GM23248 (cell line): Measurements from ENCODE around the gene NCEH1. TPM values are rescaled to one million over a fixed set of nuclear protein-coding genes. Genes with fewer than 3 reads are reported as not detected.
A peak's percentile ranks its signal among the peaks of the same experiment; 100 is the strongest.
"Not testable (repeated sequence)": the region's sequence is repeated elsewhere in the genome, so short reads cannot be mapped to it uniquely, and the experiment has no call there.

Experiments
- DNase-seq: peaks from one replicate; pipeline ENCODE4 v3.0.0-alpha.2; 2015
- H2AFZ ChIP-seq: fragments of 200-600 bp; sonication (generic); 2 replicates; pipeline ENCODE4 v1.6.1; 2016; ENCODE audit warnings: antibody characterized with exemption
- H3F3A ChIP-seq: fragments of 200-600 bp; sonication (generic); 2 replicates; pipeline ENCODE4 v1.6.1; 2016; ENCODE audit warnings: mild to moderate bottlenecking, antibody characterized with exemption, mixed run types; ENCODE audit not compliant: insufficient read depth
- H3K27ac ChIP-seq: fragments of 200-600 bp; sonication (generic); 2 replicates; pipeline ENCODE4 v1.5.1; 2016; ENCODE audit warnings: mild to moderate bottlenecking
- H3K27me3 ChIP-seq: fragments of 200-600 bp; sonication (generic); replicated peaks from 2 replicates; pipeline ENCODE4 v1.6.1; 2016; ENCODE audit warnings: mild to moderate bottlenecking; ENCODE audit not compliant: insufficient read depth
- H3K36me3 ChIP-seq: fragments of 200-600 bp; sonication (generic); 2 replicates; pipeline ENCODE4 v1.6.1; 2016; ENCODE audit warnings: low read depth, mild to moderate bottlenecking
- H3K4me1 ChIP-seq: fragments of 200-600 bp; sonication (generic); 2 replicates; pipeline ENCODE4 v1.6.1; 2016; ENCODE audit warnings: mild to moderate bottlenecking; ENCODE audit not compliant: insufficient read depth
- H3K4me2 ChIP-seq: fragments of 200-600 bp; sonication (generic); one replicate; pipeline ENCODE4 v1.6.1; 2016; ENCODE audit warnings: mild to moderate bottlenecking; ENCODE audit not compliant: unreplicated experiment
- H3K4me3 ChIP-seq: fragments of 200-600 bp; sonication (generic); 2 replicates; pipeline ENCODE4 v1.5.1; 2016; ENCODE audit warnings: mild to moderate bottlenecking
- H3K79me2 ChIP-seq: fragments of 200-600 bp; sonication (generic); 2 replicates; pipeline ENCODE4 v1.6.1; 2016; ENCODE audit warnings: mild to moderate bottlenecking; ENCODE audit not compliant: insufficient read depth
- H3K9ac ChIP-seq: fragments of 200-600 bp; sonication (generic); 2 replicates; pipeline ENCODE4 v1.6.1; 2016; ENCODE audit warnings: mild to moderate bottlenecking
- H3K9me2 ChIP-seq: fragments of 200-600 bp; sonication (generic); 2 replicates; pipeline ENCODE4 v1.6.1; 2016; ENCODE audit warnings: mixed run types, mild to moderate bottlenecking, moderate library complexity; ENCODE audit not compliant: insufficient read depth
- H3K9me3 ChIP-seq: fragments of 200-600 bp; sonication (generic); one replicate; pipeline ENCODE4 v1.6.1; 2017; ENCODE audit warnings: low read depth
- H4K20me1 ChIP-seq: fragments of 200-600 bp; sonication (generic); 2 replicates; pipeline ENCODE4 v1.6.0; 2016; ENCODE audit not compliant: insufficient read depth
- EZH2 ChIP-seq: fragments of 200-600 bp; sonication (generic); IDR thresholded peaks from 2 replicates; pipeline ENCODE4 v1.6.1; 2018; ENCODE audit warnings: antibody characterized with exemption, mild to moderate bottlenecking; ENCODE audit not compliant: insufficient read depth, poor library complexity, severe bottlenecking
- EZH2phosphoT487 ChIP-seq: fragments of 200-600 bp; sonication (generic); IDR thresholded peaks from 2 replicates; pipeline ENCODE4 v1.6.1; 2018; ENCODE audit warnings: antibody characterized with exemption, moderate library complexity, mild to moderate bottlenecking, low read depth; ENCODE audit not compliant: insufficient read depth
- WGBS, 2 experiments: methylation state at CpG; one replicate each; pipeline ENCODE4 v1.1.6; 2015 to 2017; ENCODE audit warnings: low lambda C conversion rate in 2 of 2, low coverage in 1 of 2; ENCODE audit errors: missing lambda C conversion rate in 2 of 2; 5-methylcytosine and 5-hydroxymethylcytosine counted together
- in situ Hi-C: fragments of 300-500 bp; cut with MboI; formaldehyde crosslinking; loops from 2 replicates; pipeline ENCODE4 v1.15.0; 2020
- polyA plus RNA-seq: library from polyadenylated mRNA; unstranded; fragments of >200 nt; fragmentation: Nextera tagmentation; extraction: Ambion mirVana; gene quantifications from 2 replicates; pipeline ENCODE4 v1.2.1, GENCODE V29; 2016
- total RNA-seq: library from RNA; depleted of rRNA; stranded (reverse); fragments of >200 nt; shearing (Covaris generic); gene quantifications from 2 replicates; pipeline ENCODE4 v1.2.3, GENCODE V29; 2014

NCEH1 gene
- total and polyA plus RNA-seq, 2 experiments from 2014 or later: 16.5 to 19.5 TPM

- peaks cover 21% of the 10 kb centered on the region for H3F3A ChIP-seq
- H4K20me1 ChIP-seq: no peaks in the 10 kb centered on the region
- no peaks in the 10 kb centered on the region for H3K27me3 ChIP-seq
- in situ Hi-C loops: no loop called here
- no peaks in the 10 kb centered on the region for H3K9me2 ChIP-seq
- H3K9me3 ChIP-seq: no peaks in the 10 kb centered on the region
- 87 to 98% methylated on average over 2 of the region's 2 CpGs for WGBS, 2 experiments
- no peak for TF ChIP-seq EZH2phosphoT487
- TF ChIP-seq EZH2: no peak
- H3K79me2 ChIP-seq: peaks cover 7% of the 10 kb centered on the region
- no peak overlapping the region for H3K9ac ChIP-seq
- no peaks in the 10 kb centered on the region for H3K36me3 ChIP-seq
- DNase-seq: peak; percentile 21
- H3K4me1 ChIP-seq: peaks cover 24% of the 10 kb centered on the region
- peak overlapping the region; percentile 2 for H3K4me2 ChIP-seq
- peak overlapping the region; percentile 25 for H2AFZ ChIP-seq
- H3K4me3 ChIP-seq: no peak overlapping the region
- no peak overlapping the region for H3K27ac ChIP-seq
Observed at GRCh38 chr3:172746475-172746874, 35.6 kb upstream of the NCEH1 start.

GRCh38 chr3:172739462-172739861, 28.6 kb upstream of the NCEH1 start:
- Histone ChIP-seq H3K4me3 (no peak overlapping the region), H3F3A (no peaks in the 10 kb centered on the region), H3K9me2 (no peaks in the 10 kb centered on the region), H3K27me3 (no peaks in the 10 kb centered on the region), H2AFZ (no peak overlapping the region), H3K4me1 (no peaks in the 10 kb centered on the region), H4K20me1 (no peaks in the 10 kb centered on the region), H3K79me2 (no peaks in the 10 kb centered on the region), H3K9me3 (no peaks in the 10 kb centered on the region), H3K27ac (no peak overlapping the region), H3K4me2 (no peak overlapping the region), H3K9ac (no peak overlapping the region), H3K36me3 (no peaks in the 10 kb centered on the region)
- 36 to 37% methylated on average over 1 of the region's 1 CpG for WGBS, 2 experiments
- in situ Hi-C loops: no loop called here
- TF ChIP-seq EZH2phosphoT487 (no peak), EZH2 (no peak)
- DNase-seq: no peak

- H2AFZ ChIP-seq: no peak overlapping the region
- DNase-seq: no peak
- no peak overlapping the region for H3K4me2 ChIP-seq
- H3K27me3 ChIP-seq: no peaks in the 10 kb centered on the region
- no peaks in the 10 kb centered on the region for H3K9me2 ChIP-seq
- H3K4me1 ChIP-seq: no peaks in the 10 kb centered on the region
- H3K9ac ChIP-seq: no peak overlapping the region
- no peaks in the 10 kb centered on the region for H4K20me1 ChIP-seq
- H3K36me3 ChIP-seq: no peaks in the 10 kb centered on the region
- in situ Hi-C loops: no loop called here
- no peak overlapping the region for H3K4me3 ChIP-seq
- no peaks in the 10 kb centered on the region for H3K9me3 ChIP-seq
- H3K27ac ChIP-seq: no peak overlapping the region
- WGBS, 2 experiments: 77 to 81% methylated on average over 2 of the region's 2 CpGs
- H3F3A ChIP-seq: no peaks in the 10 kb centered on the region
- H3K79me2 ChIP-seq: no peaks in the 10 kb centered on the region
- TF ChIP-seq EZH2phosphoT487 (no peak), EZH2 (no peak)
Observed at GRCh38 chr3:172735014-172735413, 24.1 kb upstream of the NCEH1 start.

GRCh38 chr3:172726380-172726779, 15.5 kb upstream of the NCEH1 start:
- H3K9ac ChIP-seq: no peak overlapping the region
- no peaks in the 10 kb centered on the region for H3K36me3 ChIP-seq
- no peak overlapping the region for H3K27ac ChIP-seq
- no peaks in the 10 kb centered on the region for H3K4me1 ChIP-seq
- no peak overlapping the region for H3K4me3 ChIP-seq
- H3K4me2 ChIP-seq: no peak overlapping the region
- no peaks in the 10 kb centered on the region for H3F3A ChIP-seq
- WGBS, 2 experiments: 57 to 72% methylated on average over 1 of the region's 1 CpG
- no peak for TF ChIP-seq EZH2phosphoT487
- TF ChIP-seq EZH2: no peak
- H3K27me3 ChIP-seq: no peaks in the 10 kb centered on the region
- no peaks in the 10 kb centered on the region; the same call in 1 of the 2 replicates for H4K20me1 ChIP-seq
- H3K9me3 ChIP-seq: no peaks in the 10 kb centered on the region
- no peak for DNase-seq
- in situ Hi-C loops: no loop called here
- H3K79me2 ChIP-seq: no peaks in the 10 kb centered on the region
- no peak overlapping the region for H2AFZ ChIP-seq
- no peaks in the 10 kb centered on the region for H3K9me2 ChIP-seq

- in situ Hi-C loops, H3K9me2 ChIP-seq, H3K27ac ChIP-seq, H3K4me3 ChIP-seq, H4K20me1 ChIP-seq, H3K36me3 ChIP-seq, DNase-seq, H3K4me1 ChIP-seq, H2AFZ ChIP-seq, H3K79me2 ChIP-seq, H3K9ac ChIP-seq, H3K27me3 ChIP-seq, H3K9me3 ChIP-seq, H3F3A ChIP-seq, H3K4me2 ChIP-seq: not testable (repeated sequence)
- WGBS, 2 experiments: 68 to 72% methylated on average over 7 to 8 of the region's 8 CpGs
Observed at GRCh38 chr3:172722536-172723040, 11.7 kb upstream of the NCEH1 start.
